Hematopoietic multipotent progenitor cell treated with erythropoietin and hydrocortisone succinate and interleukin-3 and kit ligand, for 17 days (in vitro differentiated cells): Measurements from ENCODE around the gene DNER.

ENCODE experiments used
- DNase-seq: peaks from one replicate; pipeline ENCODE4 v3.0.0-alpha.2; 2015; ENCODE audit warnings: low spot score

DNER gene

DNA sequence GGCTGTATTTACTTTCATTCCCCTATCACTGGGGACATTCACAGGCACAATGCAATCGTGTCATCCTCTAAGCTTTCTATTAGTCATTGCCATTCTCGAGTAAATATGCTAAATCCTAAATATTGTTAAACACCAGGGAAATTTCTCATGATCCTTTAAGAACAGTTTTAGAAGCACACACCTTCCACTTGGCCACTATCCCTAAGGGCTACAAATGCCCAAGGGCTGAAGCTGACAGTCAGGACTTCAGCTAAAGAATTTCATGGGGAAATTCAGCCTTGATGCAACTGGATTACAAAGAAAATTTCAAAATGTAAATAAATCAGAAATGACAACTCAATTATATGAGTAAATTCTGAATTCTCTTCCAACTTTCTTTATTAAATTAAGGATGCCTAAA, 280.2 kb downstream of the DNER start:
- no peak for DNase-seq

DNA sequence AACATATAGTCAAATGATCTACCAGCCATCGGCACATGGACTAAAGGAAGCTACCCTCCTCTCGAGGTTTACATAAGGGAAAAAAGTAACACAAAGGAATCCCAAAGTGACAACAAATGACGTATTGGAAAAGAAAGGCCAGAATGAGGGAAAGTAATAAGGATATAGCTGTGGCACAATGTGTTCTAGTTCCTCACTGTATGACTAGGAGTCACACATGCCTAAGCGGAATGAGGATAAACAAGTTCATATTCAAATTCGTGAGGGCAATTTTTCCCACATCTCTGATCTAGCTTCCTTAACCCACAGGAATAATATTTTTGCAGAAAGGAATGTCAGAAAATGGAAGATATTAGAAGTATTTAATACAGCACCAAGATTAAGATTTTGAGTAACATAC, 281.0 kb downstream of the DNER start:
- DNase-seq: no peak

DNA sequence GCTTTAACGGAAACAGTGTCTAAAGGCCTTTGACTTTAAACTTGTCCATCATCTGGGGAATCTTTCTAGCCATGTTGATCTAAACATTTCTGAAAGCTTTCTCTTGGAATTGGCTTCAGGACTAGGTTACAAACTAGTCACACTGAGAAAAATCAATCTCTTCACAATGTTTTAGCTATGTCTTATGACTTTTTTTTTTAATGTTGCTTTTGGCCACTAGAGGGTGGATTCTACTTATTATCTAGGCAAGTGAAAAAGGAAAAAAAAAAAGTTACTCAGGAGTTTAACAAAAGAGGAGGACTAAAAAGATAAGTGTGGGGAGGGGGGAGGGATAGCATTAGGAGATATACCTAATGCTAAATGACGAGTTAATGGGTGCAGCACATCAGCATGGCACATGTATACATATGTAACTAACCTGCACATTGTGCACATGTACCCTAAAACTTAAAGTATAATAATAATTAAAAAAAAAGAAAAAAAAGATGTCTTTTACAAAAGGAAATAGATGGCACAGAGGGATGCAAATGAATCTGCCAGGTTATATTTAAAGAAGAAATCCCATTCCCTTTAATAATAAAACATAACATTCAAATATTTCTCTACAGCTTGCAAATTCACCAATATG, 282.9 kb downstream of the DNER start:
- no peak for DNase-seq

DNA sequence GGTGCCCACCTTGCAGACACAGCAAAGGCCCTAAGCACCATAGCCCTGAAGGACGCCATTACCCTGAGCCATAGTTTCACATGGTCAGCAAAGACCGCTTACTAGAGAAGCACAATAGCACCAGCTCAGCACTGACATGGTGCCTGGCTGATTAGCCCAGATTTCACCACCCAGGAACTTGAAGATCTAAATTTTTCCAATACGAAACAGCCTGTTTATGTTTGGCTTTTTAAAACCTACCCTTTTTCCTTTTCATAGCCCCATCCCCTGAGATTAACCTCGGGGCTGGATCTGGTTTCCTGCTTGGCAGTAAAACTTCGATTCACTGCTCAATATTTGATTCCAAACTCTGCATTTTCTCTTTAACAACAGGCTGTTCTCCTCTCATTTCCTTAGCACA, 284.8 kb downstream of the DNER start:
- no peak for DNase-seq

DNA sequence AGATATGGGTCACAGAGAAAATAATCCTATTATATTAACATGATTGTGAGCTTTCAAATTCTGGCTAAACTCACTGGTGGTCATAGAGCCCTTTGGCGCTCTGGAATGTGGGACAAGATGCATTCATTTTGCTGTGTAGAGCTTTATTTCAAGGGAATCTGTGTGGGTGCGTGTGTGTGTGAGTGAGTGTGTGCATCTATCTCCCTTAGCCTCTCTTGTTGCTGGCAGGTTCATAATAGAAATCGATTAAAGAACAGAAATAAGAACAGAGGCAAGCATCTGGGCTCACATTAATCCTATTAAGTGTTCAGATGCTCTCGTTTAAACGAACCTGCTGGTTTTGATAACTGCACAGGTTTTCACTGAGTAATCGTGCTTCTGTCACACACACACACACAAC, 287.9 kb downstream of the DNER start:
- no peak for DNase-seq

DNA sequence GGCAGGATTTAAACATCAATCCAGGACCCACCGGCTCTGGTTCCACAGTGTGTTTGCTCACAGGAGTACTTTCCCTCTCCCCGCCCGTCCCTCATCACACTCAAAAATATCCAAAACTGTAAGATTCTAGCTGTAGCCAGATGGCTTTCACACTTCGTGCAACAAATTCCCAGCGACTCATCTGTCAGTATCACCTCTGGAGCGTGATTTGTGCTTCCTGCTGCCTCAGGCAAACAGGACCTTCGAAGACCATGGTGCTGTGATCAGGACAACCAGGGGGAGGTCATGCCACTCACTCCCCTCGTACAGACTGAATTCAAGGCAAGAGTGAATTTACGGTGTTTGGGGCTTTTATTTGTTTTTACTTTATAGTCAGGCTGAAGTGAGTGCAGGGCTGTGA, 288.8 kb downstream of the DNER start:
- DNase-seq: no peak

DNA sequence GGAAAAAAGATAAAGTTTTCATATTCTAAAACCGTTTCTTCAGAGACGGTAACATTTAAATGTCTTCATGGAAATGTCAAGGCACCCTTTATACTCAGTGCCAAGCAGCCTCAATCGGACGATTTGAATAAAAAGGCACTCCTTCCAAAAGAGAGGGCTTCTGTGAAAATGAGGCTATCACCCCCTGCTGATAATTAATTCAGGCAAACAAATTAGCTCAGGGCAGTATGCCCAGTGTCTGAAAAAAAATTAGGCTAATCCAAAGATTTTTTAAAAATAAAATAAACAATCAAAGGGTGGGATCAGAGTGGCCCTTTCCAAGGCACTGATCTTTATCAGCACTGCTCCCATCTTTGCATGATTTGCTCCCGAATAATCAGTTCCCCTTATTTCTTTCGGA, 292.3 kb downstream of the DNER start:
- no peak for DNase-seq

DNA sequence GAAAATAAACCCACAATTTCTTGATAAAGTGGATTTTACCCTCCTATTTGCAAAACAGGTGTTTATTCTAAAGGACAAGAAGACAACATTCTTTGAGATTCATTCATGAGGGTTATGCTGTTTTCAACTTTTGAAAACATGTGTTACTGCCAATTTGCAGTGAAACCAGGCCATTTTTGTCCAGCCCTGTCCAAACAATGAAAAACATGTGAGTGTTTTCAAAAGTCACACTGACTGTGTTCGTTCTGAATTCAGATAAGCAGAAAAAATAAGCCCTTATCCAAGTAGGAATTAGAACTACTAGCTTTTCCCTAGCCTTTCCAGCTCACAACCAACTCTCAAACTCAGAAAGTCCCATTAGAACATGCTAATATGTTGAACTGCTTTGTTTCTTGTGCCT, 295.2 kb downstream of the DNER start:
- no peak for DNase-seq

DNA sequence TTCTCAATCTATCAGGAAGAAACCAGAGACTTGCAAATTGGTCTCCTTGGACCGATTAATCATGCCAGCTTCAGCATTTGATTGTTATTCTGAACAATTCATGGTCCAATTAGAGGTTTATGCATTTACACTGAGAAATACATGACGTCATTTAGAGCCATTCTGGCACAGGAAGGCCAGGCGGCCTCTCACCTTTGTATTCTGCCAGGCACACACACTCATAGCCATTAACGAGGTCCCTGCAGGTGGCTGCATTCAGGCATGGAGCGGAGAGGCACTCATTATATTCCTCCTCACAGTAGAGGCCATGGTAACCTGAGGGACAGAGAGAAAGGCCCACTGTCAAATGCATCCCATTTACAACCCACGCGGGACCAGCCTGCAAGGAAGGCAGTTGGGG, 296.4 kb downstream of the DNER start:
- no peak for DNase-seq

DNA sequence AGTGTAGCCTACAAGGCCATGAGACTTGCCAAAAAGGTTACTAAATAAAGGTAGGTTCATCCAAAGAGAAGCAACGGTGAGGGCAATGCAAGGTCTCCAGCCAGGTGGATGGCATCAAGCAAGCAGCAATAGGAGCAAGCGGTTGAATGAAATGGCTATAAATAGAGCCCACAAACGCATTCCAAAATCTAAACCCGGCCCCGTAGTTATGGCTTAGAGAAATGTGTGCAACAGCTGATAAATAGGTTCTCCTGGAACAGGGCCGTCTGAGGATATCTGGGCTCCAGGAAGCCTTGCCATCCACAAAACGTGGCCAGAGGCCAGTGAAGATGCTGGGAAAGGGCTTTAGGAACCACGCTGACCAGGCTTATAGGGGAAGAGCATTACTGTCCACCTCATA, 297.2 kb downstream of the DNER start:
- no peak for DNase-seq

DNA sequence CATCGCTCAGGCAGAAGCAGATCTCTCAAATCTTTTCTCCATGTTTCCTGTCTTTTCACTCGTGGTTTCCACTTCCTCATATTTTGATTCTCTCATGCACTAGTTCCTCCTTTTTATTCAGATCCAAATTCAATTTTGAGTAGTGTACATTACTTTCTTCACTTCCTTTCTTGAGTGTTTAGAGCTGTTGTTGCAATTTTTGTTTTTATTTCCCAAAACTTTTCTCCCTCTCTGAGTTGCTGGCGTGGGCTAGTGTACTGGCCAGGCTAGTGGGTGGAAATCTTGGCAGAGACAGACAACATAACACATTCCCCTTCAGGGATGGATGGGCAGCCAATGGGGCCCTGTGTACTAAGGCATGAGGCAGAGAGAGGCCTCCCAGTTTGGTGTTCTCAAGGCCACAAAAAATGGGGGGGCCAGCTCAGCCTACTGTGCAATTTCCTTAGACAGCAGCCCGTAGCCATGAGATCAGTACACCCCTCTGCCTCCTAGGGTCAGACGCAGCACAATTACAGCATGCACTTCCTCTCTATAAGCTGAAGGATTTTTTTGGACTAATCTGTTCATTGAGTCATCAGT, 298.1 kb downstream of the DNER start:
- no peak for DNase-seq

DNA sequence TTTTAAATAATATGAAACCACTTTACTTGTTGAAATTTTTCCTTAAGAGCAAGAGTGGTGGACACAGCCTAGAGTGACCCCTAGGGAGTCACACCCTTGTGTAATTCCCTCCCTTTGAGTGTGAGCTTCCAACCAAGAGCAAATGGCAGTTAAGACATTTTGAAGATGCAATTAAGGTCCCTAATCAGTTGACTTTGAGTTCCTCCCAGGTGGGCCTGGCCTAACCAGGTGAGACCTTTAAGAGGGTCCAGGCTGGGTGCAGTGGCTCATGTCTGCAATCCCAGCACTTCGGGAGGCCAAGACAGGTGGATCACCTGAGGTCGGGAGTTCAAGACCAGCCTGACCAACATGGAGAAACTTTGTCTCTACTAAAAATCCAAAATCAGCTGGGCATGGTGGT, 299.7 kb downstream of the DNER start:
- DNase-seq: no peak

DNA sequence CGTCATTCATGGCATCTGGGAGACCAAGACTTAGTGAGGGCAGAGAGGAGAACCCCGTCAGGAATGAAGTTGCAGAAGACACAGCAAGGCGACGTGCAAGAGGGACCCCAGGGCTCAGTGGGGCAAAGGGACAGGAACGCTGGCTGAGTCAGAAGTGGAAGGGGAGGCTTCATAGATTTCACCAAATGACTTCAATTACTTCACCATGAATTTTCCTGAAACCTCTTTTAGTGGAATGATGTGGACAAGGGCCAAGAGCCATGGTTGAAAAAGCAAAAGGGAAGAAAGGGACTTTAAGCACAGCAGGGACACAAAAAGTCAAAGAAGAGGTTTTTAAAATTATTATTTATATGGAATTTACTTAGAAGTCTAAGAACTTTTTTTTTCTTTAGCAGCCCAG, 301.7 kb downstream of the DNER start:
- DNase-seq: no peak

DNA sequence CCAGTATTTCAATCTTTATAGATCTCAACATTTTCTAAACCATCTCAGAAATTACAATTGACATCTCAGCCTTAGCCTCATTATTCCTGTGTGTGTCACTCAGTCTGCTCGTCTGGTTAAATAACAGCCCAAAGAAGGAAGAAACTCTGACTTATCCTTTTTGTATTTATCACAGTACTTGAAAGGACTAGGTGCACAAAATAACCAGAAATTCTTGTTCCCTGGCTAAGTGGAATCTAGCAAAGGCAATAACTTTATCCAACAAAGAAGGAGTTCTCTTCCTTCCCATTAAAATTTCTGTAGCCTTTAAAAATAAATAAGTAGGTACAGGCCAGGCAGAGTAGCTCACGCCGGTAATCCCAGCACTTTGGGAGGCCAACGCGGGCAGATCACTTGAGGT, 303.4 kb downstream of the DNER start:
- no peak for DNase-seq

DNA sequence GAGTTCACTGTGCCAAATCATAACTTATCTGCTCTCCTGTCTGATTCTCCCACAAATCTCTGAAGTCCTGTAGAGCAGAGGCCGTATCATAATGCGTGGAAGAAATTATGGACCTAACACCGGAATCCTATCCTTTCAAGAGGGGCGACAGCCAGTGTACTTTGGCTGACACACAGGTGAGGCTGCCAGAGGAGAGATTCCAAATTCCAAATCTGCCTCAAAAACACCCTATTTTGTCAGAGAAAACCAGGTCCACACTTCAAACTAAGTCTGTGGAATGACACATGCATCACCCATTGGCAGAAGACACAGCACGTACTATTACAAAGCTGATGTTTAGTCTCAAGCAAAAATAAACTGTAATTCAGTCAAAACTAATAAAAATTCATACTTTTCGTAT, 304.1 kb downstream of the DNER start:
- DNase-seq: no peak

DNA sequence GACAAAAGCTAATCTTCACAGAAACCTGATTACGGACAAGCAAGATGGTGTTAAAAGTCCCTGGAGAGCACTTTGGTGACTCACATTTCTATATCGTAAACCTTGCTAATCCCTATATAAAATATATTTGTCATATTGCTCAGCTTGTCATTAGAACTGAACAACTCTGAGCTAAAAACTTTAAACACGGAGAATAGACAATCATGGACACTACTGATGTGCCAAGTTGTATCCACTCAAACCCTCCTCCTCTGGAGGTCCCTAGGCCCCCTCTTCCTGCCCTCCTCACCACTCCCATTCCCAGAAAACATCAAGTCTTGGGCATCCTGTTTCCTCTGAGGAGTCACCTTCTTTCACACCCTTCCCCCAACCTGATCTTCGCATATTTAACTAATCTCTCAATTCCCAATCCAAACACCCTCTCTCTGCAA, 304.6 kb downstream of the DNER start:
- no peak for DNase-seq

DNA sequence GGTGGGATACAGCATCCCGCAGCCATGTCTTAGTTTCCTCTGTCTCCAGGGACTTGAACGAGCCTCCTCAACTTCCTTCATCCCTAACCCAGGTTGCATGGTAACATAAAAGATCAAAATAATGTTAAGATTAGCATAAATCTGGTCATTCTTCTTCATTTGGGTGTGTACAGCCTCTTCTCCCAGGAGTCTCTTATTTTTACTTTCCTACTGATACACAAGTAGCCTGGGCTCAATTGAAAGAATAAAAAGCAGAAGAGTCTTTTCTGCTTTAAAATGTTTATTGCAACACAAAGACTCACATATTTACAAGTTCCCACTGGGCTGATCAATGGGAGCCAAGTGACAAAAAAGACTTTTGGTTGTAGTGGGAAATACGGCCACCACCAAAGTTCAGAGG, 305.4 kb downstream of the DNER start:
- DNase-seq: no peak

DNA sequence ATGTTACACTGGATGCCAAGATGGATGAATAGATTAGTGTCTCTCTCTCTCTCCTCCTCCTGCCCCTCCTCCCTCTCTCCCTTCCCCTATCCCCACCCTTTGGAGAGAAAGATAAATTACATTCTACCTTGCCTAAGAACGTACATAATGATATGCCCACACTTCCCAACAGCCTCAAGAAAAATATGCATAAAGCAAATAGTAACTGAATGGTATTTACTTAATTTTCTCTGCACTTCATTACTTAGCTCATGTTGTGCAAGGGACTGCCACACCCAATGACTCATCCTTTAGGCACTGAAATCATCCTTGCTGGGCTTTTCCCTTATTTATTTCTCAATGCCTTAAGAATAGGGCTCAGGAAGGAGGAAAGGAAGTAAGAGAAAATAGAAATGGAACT, 306.0 kb downstream of the DNER start:
- DNase-seq: peak; percentile 6

DNA sequence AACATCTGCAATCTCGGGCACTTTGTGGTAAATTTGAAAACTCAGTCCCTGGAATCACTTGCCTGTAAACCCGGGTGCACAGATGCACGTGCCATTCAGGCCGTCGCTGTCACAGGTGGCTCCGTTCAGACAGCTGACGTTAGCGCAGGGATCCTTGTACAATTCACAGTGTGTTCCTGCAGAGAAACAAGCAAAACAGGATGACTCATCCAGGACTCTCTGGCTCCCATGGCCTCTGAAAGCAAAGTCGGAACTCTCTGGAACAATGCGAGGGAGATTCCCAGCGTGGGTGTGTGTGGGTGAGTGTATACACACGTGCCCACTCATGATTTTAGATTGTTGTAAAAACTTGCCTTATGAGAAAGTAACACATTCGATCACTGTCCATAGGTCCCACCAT, 307.2 kb downstream of the DNER start:
- no peak for DNase-seq

DNA sequence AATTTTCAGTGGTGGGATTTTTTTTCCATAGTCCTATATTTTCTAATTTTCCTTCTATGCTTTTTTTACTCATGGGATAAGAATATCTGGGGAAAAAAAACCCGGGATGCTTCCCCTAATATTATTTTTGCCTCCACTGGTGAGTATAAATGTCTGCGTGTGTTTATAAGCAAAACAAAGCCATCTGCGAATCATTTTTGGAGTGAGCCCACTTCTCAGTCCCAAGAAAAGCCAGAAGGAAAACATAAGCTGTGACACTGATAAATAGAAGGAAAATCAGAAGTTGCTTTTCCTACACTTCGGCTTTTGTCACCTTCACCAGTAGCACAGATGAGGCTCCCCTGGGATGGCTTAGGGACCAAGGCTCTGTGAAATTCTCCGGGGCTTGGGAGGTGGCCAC, 308.6 kb downstream of the DNER start:
- DNase-seq: no peak

DNA sequence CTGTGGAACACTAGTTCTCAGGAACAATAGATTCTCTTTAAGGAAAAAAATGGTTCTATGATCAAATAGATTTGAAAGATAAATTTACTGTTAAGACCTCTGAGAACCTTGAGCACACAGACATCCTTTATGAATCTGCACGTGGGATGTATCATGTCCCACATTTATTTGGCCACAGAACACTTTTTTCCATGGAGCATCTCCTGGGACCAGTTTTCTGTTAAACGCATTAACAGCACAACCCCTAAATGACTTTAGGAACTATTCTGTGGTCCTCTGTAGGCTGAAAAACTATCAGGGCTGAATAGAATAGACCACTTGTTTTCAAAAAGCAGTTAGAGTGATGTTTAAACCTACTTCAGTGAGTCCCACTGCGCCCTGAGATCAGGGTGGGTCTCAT, 311.1 kb downstream of the DNER start:
- DNase-seq: no peak

DNA sequence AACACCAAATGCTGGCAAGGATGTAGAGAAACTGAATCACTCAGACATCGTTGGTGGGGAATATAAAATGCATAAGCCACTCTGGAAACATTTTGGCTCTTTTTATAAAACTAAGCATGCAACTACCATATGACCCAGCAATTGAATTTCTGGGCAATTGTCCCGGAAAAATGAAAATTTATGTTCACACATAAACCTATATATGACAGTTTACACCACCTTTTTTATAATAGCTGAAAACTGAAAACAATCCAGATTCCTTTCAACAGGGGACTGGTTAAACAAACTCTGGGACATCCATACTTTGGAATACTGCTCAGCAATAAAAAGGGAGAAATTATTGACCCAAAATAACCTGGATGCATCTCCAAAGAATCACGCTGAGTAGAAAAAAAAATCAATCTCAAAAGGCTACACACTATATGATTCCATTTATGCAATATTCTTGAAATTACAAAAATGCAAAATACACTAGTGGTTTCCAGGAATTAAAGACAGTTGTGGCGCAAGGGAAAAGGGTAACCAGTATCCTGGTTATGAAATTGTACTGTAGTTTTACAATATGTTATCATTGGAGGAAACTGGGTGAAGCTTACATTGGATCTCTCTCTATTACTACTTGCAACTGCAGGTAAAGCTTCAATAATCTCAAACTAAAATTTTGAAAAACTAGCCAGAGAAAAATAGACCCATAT, 313.0 kb downstream of the DNER start:
- DNase-seq: no peak

DNA sequence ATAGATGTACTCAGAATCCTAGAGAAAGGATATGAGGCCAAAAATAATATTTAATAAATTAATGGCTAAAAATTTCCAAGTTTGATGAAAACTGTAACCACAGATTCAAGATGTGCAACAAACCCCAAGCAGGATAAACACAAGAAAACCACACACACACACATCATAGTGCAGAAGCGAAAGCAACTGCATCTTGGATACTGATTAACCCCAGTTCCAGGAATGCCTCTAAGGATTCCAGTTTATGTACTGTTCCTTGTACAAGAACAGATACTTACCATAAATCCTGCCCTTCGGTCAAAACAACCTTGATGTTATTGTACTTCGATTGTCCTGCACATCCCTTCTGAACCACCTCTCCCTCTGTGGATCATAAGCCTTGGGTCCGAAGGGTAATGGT, 320.4 kb downstream of the DNER start:
- DNase-seq: no peak

DNA sequence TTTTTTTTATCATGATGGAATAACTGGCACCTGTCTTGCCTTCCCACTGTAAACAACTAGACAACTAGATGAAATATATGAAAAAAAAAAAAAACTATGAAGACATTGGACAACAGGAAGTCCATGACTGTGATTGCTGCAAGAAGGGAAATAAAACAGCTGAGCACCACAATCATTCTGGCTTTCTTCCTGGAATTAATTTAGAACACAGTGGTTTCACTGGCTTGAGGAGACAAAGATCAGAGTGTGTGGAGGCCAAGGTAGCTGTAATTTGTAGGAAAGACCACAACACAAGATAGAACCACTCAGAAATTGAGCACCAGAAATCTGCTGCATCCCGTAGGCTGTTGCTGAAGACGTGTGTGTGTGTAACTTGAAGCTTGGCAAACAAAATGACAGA, 322.2 kb downstream of the DNER start:
- DNase-seq: no peak
